ENCODE measurements around the gene ARHGAP42.
"Not testable (repeated sequence)": the region's sequence is repeated elsewhere in the genome, so short reads cannot be mapped to it uniquely, and the experiment has no call there.

ARHGAP42 gene

DNA sequence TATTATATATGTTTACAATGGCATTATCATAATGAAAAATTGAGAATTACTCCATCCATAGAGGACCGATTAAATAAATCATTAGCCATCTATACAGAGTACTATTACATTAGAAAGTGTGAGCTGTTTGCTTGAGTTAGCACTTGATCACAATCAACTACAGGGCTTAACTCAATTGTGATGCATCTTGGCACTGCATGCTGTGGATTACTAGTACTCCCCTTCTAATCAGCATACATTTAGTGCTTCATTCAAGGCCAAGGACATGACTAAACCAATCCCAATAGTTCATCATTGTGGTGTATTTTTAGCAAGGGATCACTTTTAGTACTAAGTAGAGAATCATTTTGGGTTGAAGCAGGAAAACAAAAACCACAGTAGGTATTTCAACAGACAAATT, 23.5 kb upstream of the ARHGAP42 start:
- no peaks in the 10 kb centered on the region for H3K27me3 ChIP-seq (ENCODE audit: low read length)
- TF ChIP-seq, protein P1, sequence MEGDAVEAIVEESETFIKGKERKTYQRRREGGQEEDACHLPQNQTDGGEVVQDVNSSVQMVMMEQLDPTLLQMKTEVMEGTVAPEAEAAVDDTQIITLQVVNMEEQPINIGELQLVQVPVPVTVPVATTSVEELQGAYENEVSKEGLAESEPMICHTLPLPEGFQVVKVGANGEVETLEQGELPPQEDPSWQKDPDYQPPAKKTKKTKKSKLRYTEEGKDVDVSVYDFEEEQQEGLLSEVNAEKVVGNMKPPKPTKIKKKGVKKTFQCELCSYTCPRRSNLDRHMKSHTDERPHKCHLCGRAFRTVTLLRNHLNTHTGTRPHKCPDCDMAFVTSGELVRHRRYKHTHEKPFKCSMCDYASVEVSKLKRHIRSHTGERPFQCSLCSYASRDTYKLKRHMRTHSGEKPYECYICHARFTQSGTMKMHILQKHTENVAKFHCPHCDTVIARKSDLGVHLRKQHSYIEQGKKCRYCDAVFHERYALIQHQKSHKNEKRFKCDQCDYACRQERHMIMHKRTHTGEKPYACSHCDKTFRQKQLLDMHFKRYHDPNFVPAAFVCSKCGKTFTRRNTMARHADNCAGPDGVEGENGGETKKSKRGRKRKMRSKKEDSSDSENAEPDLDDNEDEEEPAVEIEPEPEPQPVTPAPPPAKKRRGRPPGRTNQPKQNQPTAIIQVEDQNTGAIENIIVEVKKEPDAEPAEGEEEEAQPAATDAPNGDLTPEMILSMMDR (IDR thresholded peaks at IDR 0.05; ENCODE audit: insufficient read depth, low read length, poor library complexity, severe bottlenecking), result no peak
- no peak for TF ChIP-seq EZH2phosphoT487 (conservative IDR thresholded peaks at IDR 0.05; ENCODE audit: low read length)
- no peak overlapping the region for H2AFZ ChIP-seq (ENCODE audit: low read depth, low read length, severe bottlenecking)
- H3K9me3 ChIP-seq (ENCODE audit: insufficient read depth, low read length), result no peaks in the 10 kb centered on the region
- H3K36me3 ChIP-seq (ENCODE audit: low read length), result no peaks in the 10 kb centered on the region
- no peak overlapping the region for H3K9ac ChIP-seq (ENCODE audit: low read length)
- no peaks in the 10 kb centered on the region for H4K20me1 ChIP-seq (ENCODE audit: low read depth, low read length)
- no peak overlapping the region for H3K4me3 ChIP-seq (ENCODE audit: insufficient read depth, low read length, poor library complexity, severe bottlenecking)
- H3K27ac ChIP-seq (ENCODE audit: low read depth, low read length), result no peak overlapping the region
- H3K9me2 ChIP-seq (replicated peaks; ENCODE audit: insufficient read depth, low read length), result no peaks in the 10 kb centered on the region
- no peaks in the 10 kb centered on the region for H3K79me2 ChIP-seq (ENCODE audit: insufficient read depth, low read length)
- H3F3A ChIP-seq (ENCODE audit: insufficient read depth), result no peaks in the 10 kb centered on the region
- no peak overlapping the region for H3K4me2 ChIP-seq (ENCODE audit: low read depth, low read length, poor library complexity, severe bottlenecking)

DNA sequence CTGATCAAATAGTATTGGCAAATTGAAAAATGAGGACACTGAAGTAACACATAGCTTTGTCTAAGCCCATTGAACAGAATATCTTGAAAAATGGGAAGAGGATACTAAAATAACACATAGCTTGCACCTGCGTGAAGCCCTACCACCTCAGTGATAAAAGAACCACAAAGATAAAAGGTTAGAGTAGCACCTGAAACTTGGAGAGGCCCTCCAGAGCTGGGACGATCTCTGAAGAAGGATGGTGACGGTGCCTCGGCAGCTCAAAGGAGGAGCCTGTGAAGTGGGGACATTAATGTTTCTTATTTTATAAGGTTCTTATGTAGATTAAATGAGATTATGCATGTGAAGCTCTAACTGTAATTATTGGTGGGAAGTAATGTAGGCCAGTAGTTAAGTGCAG, 23.1 kb upstream of the ARHGAP42 start:
- no peaks in the 10 kb centered on the region for H3K79me2 ChIP-seq (ENCODE audit: insufficient read depth, low read length)
- H3K27me3 ChIP-seq (ENCODE audit: low read length), result no peaks in the 10 kb centered on the region
- H2AFZ ChIP-seq (ENCODE audit: low read depth, low read length, severe bottlenecking), result no peak overlapping the region
- no peaks in the 10 kb centered on the region for H3K36me3 ChIP-seq (ENCODE audit: low read length)
- no peaks in the 10 kb centered on the region for H4K20me1 ChIP-seq (ENCODE audit: low read depth, low read length)
- no peaks in the 10 kb centered on the region for H3K9me2 ChIP-seq (replicated peaks; ENCODE audit: insufficient read depth, low read length)
- no peak overlapping the region for H3K4me2 ChIP-seq (ENCODE audit: low read depth, low read length, poor library complexity, severe bottlenecking)
- no peak for TF ChIP-seq EZH2phosphoT487 (conservative IDR thresholded peaks at IDR 0.05; ENCODE audit: low read length)
- TF ChIP-seq, protein P1 (IDR thresholded peaks at IDR 0.05; ENCODE audit: insufficient read depth, low read length, poor library complexity, severe bottlenecking), result no peak
- H3K9me3 ChIP-seq (ENCODE audit: insufficient read depth, low read length), result no peaks in the 10 kb centered on the region
- H3K4me3 ChIP-seq (ENCODE audit: insufficient read depth, low read length, poor library complexity, severe bottlenecking), result no peak overlapping the region
- H3K27ac ChIP-seq (ENCODE audit: low read depth, low read length), result no peak overlapping the region
- no peaks in the 10 kb centered on the region for H3F3A ChIP-seq (ENCODE audit: insufficient read depth)
- no peak overlapping the region for H3K9ac ChIP-seq (ENCODE audit: low read length)

DNA sequence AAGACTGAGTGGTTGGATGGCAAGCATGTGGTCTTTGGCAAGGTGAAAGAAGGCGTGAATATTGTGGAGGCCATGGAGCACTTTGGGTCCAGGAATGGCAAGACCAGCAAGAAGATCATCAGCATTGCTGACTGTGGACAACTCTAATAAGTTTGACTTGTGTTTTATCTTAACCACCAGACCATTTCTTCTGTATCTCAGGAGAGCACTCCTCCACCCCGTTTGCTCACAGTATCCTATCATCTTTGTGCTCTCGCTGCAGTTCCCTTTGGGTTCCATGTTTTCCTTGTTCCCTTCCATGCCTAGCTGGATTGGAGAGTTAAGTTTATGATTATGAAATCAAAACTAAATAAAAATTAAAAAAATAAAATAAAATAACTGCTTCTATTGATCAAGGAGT, 20.3 kb upstream of the ARHGAP42 start:
- H3F3A ChIP-seq (ENCODE audit: insufficient read depth); H3K9me2 ChIP-seq (replicated peaks; ENCODE audit: insufficient read depth, low read length); H2AFZ ChIP-seq (ENCODE audit: low read depth, low read length, severe bottlenecking); H4K20me1 ChIP-seq (ENCODE audit: low read depth, low read length); H3K9ac ChIP-seq (ENCODE audit: low read length); H3K27ac ChIP-seq (ENCODE audit: low read depth, low read length); H3K27me3 ChIP-seq (ENCODE audit: low read length); H3K9me3 ChIP-seq (ENCODE audit: insufficient read depth, low read length); H3K79me2 ChIP-seq (ENCODE audit: insufficient read depth, low read length); H3K4me2 ChIP-seq (ENCODE audit: low read depth, low read length, poor library complexity, severe bottlenecking); H3K36me3 ChIP-seq (ENCODE audit: low read length); H3K4me3 ChIP-seq (ENCODE audit: insufficient read depth, low read length, poor library complexity, severe bottlenecking): not testable (repeated sequence)

DNA sequence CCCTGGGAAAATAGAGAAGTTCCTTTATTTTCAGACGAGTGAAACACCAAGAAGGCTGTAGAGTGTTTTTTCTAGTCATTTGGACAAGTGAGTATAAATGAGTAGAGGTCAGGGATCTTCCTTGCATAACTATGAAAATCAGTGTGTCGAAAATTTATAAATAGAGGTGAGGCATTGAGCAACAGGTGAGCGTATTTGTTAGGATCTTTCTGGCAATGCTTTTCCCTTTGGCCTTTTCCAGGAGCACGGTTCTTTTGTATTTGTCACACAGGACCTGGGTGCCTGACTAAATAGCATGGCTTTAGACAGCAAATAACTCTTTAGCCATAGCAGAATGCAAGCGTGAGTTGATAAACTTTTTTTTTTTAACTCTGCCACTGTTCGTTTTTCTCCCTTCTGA, 19.6 kb upstream of the ARHGAP42 start:
- Histone ChIP-seq H3K36me3 (ENCODE audit: low read length) (no peaks in the 10 kb centered on the region), H3K9me2 (replicated peaks; ENCODE audit: insufficient read depth, low read length) (no peaks in the 10 kb centered on the region), H3K4me3 (ENCODE audit: insufficient read depth, low read length, poor library complexity, severe bottlenecking) (no peak overlapping the region), H3K4me2 (ENCODE audit: low read depth, low read length, poor library complexity, severe bottlenecking) (no peak overlapping the region), H3K27me3 (ENCODE audit: low read length) (no peaks in the 10 kb centered on the region), H3K9me3 (ENCODE audit: insufficient read depth, low read length) (no peaks in the 10 kb centered on the region), H2AFZ (ENCODE audit: low read depth, low read length, severe bottlenecking) (no peak overlapping the region), H3F3A (ENCODE audit: insufficient read depth) (no peaks in the 10 kb centered on the region), H3K79me2 (ENCODE audit: insufficient read depth, low read length) (no peaks in the 10 kb centered on the region), H3K9ac (ENCODE audit: low read length) (no peak overlapping the region), H3K27ac (ENCODE audit: low read depth, low read length) (no peak overlapping the region), H4K20me1 (ENCODE audit: low read depth, low read length) (no peaks in the 10 kb centered on the region)
- no peak for TF ChIP-seq EZH2phosphoT487 (conservative IDR thresholded peaks at IDR 0.05; ENCODE audit: low read length)
- TF ChIP-seq, protein P1 (IDR thresholded peaks at IDR 0.05; ENCODE audit: insufficient read depth, low read length, poor library complexity, severe bottlenecking), result no peak

All from SU-DHL-6 (cell line).